CD14-positive monocyte (primary cell): ENCODE measurements around the gene PPT2. TPM values are rescaled to one million over a fixed set of nuclear protein-coding genes. Genes with fewer than 3 reads are reported as not detected.

Source experiments
- DNase-seq, 3 donors: peaks; one replicate each; pipeline ENCODE4 v3.0.0-alpha.2; 2011 to 2022
- H2AFZ ChIP-seq: 2 replicates; pipeline ENCODE4 v1.6.0; 2012; ENCODE audit warnings: mild to moderate bottlenecking, low read depth, low read length, inconsistent platforms; ENCODE audit not compliant: insufficient read depth, poor library complexity, severe bottlenecking
- H3K27ac ChIP-seq, 2 donors: 1 replicate in 1 of 2; 2 replicates in 1 of 2; pipeline ENCODE4 v1.5.1; 2012 to 2013; ENCODE audit warnings: low read length in 2 of 2, control low read depth in 1 of 2, inconsistent platforms in 1 of 2, low read depth in 1 of 2, mild to moderate bottlenecking in 1 of 2
- H3K27me3 ChIP-seq, 2 donors: one replicate each; pipeline versions ENCODE4 v1.6.0 to v1.6.1; 2011 to 2013; ENCODE audit warnings: low read length in 2 of 2; ENCODE audit not compliant: control insufficient read depth in 2 of 2, insufficient read depth in 2 of 2
- H3K36me3 ChIP-seq, 2 donors: replicated peaks in 1 of 2; 1 replicate in 1 of 2; 2 replicates in 1 of 2; pipeline versions ENCODE4 v1.5.1 to v1.6.1; 2012 to 2013; ENCODE audit warnings: low read length in 2 of 2, control low read depth in 1 of 2, inconsistent platforms in 1 of 2, mild to moderate bottlenecking in 1 of 2; ENCODE audit not compliant: insufficient read depth in 2 of 2, control insufficient read depth in 1 of 2
- H3K4me1 ChIP-seq, 2 donors: 1 replicate in 1 of 2; 2 replicates in 1 of 2; pipeline versions ENCODE4 v1.5.1 to v1.6.1; 2012 to 2013; ENCODE audit warnings: low read length in 2 of 2, control low read depth in 1 of 2, inconsistent platforms in 1 of 2, mild to moderate bottlenecking in 1 of 2, moderate library complexity in 1 of 2; ENCODE audit not compliant: insufficient read depth in 2 of 2, control insufficient read depth in 1 of 2
- H3K4me2 ChIP-seq: replicated peaks from 2 replicates; pipeline ENCODE3; 2012; ENCODE audit warnings: low read length, moderate library complexity, mild to moderate bottlenecking; ENCODE audit not compliant: poor library complexity, severe bottlenecking; ENCODE audit errors: extremely low read depth
- H3K4me3 ChIP-seq, 3 experiments: fragments of 200-600 bp in 1 of 3; sonication (generic) in 1 of 3; replicated peaks in 1 of 3; 1 replicate in 2 of 3; 2 replicates in 1 of 3; pipeline ENCODE4 v1.5.1; 2011 to 2013; ENCODE audit warnings: low read length in 3 of 3, mild to moderate bottlenecking in 3 of 3, control low read depth in 2 of 3, low read depth in 2 of 3, inconsistent platforms in 1 of 3, moderate library complexity in 1 of 3
- H3K79me2 ChIP-seq: 2 replicates; pipeline ENCODE4 v1.6.0; 2012; ENCODE audit warnings: mild to moderate bottlenecking, control low read depth, inconsistent platforms, low read length, moderate library complexity; ENCODE audit not compliant: insufficient read depth
- H3K9ac ChIP-seq: 2 replicates; pipeline ENCODE4 v1.6.0; 2017; ENCODE audit warnings: low read length, mild to moderate bottlenecking; ENCODE audit not compliant: insufficient read depth, poor library complexity, severe bottlenecking
- H3K9me3 ChIP-seq, 2 donors: replicated peaks in 1 of 2; 1 replicate in 1 of 2; 2 replicates in 1 of 2; pipeline versions ENCODE4 v1.5.1 to v1.6.1; 2012 to 2013; ENCODE audit warnings: low read length in 2 of 2, control low read depth in 1 of 2; ENCODE audit not compliant: control insufficient read depth in 1 of 2, insufficient read depth in 1 of 2
- H4K20me1 ChIP-seq: 2 replicates; pipeline ENCODE4 v1.6.0; 2012; ENCODE audit warnings: mild to moderate bottlenecking, low read length, control low read depth, moderate library complexity; ENCODE audit not compliant: insufficient read depth
- H3K27ac Mint-ChIP-seq, 7 donors: one replicate each; pipeline ENCODE4 v1.8.0; 2020; ENCODE audit warnings: mild to moderate bottlenecking in 7 of 7, mixed read lengths in 7 of 7, moderate library complexity in 6 of 7, inconsistent platforms in 2 of 7
- H3K27me3 Mint-ChIP-seq, 3 donors: one replicate each; pipeline ENCODE4 v1.8.0; 2021 to 2022; ENCODE audit warnings: low read depth in 3 of 3, mild to moderate bottlenecking in 3 of 3, mixed read lengths in 3 of 3, moderate library complexity in 3 of 3, inconsistent platforms in 1 of 3
- H3K36me3 Mint-ChIP-seq, 2 donors: one replicate each; pipeline ENCODE4 v1.8.0; 2020; ENCODE audit warnings: mixed read lengths in 2 of 2, inconsistent platforms in 1 of 2, mild to moderate bottlenecking in 1 of 2
- H3K4me1 Mint-ChIP-seq: one replicate; pipeline ENCODE4 v1.8.0; 2020; ENCODE audit warnings: mild to moderate bottlenecking, mixed read lengths
- H3K4me3 Mint-ChIP-seq, 2 donors: one replicate each; pipeline ENCODE4 v1.8.0; 2020; ENCODE audit warnings: mild to moderate bottlenecking in 2 of 2, mixed read lengths in 2 of 2, moderate library complexity in 1 of 2
- H3K9me3 Mint-ChIP-seq, 7 donors: one replicate each; pipeline ENCODE4 v1.8.0; 2020 to 2022; ENCODE audit warnings: mixed read lengths in 7 of 7, mild to moderate bottlenecking in 6 of 7, moderate library complexity in 6 of 7, inconsistent platforms in 2 of 7
- CTCF ChIP-seq: fragments of 200-600 bp; IDR thresholded peaks from one replicate; pipeline ENCODE4 v1.8.0; 2022; ENCODE audit warnings: antibody characterized with exemption, mild to moderate bottlenecking
- WGBS: methylation state at CpG from one replicate; pipeline ENCODE4 v1.1.5; 2013; ENCODE audit warnings: missing lambda C conversion rate; ENCODE audit not compliant: insufficient coverage; 5-methylcytosine and 5-hydroxymethylcytosine counted together
- intact Hi-C, 2 donors: fragments of 100-400 bp; cut with micrococcal nuclease; formaldehyde crosslinking; loops; one replicate each; pipeline versions ENCODE4 v1.15.0 to v1.15.1; 2023
- polyA plus RNA-seq, 3 donors: library from polyadenylated mRNA; depleted of rRNA in 1 of 3; unstranded in 2 of 3; stranded (reverse) in 1 of 3; fragments of 300-500 nt in 2 of 3; fragments of >200 nt in 1 of 3; fragmentation: Illumina TruSeq in 2 of 3; gene quantifications; 1 replicate in 2 of 3; 2 replicates in 1 of 3; pipeline ENCODE4 v1.2.3, GENCODE V29; 2012 to 2021

Gene PPT2
- polyA plus RNA-seq, 3 donors, result 1.4 to 4.0 (median 1.8) TPM

- Histone ChIP-seq H3K79me2 (peaks cover 60% of the 10 kb centered on the region), H3K4me1 (peaks cover 54 to 61% of the 10 kb centered on the region in 2 donors), H2AFZ (no peak overlapping the region), H3K36me3 (peaks cover 32 to 47% of the 10 kb centered on the region in 2 donors), H3K27me3 (no peaks in the 10 kb centered on the region), H3K4me3 (peak overlapping the region in 1 of 3 experiments; percentile 94), H3K9ac (no peak overlapping the region), H3K4me2 (no peak overlapping the region), H3K27ac (peak overlapping the region; percentile 8 to 90), H3K9me3 (no peaks in the 10 kb centered on the region), H4K20me1 (no peaks in the 10 kb centered on the region)
- peaks cover 34 to 42% of the 10 kb centered on the region in 2 donors for H3K36me3 Mint-ChIP-seq
- H3K4me1 Mint-ChIP-seq, result peaks cover 69% of the 10 kb centered on the region
- H3K4me3 Mint-ChIP-seq, result no peak overlapping the region
- peak overlapping the region in 6 of 7 donors; percentile 64 to 100 (median 80) for H3K27ac Mint-ChIP-seq
- intact Hi-C loops, result loop anchor here in 1 of 2 donors (2.0 to 5.0 kb wide), 2 partner anchors 15 to 58 kb away; no protein-coding TSS in a partner anchor
- H3K9me3 Mint-ChIP-seq, result no peaks in the 10 kb centered on the region
- peaks cover 0 to 4% (median 0%) of the 10 kb centered on the region in 3 donors for H3K27me3 Mint-ChIP-seq
- TF ChIP-seq CTCF, result no peak
- WGBS, result 73% methylated on average over 6 of the region's 10 CpGs
- no peak for DNase-seq
These were observed 25.9 kb downstream of the PPT2 start for GRCh38 chr6:32179766-32180405.

- peaks cover 40 to 53% of the 10 kb centered on the region in 2 donors for H3K36me3 Mint-ChIP-seq
- DNase-seq, result no peak
These were observed 27.3 kb downstream of the PPT2 start for GRCh38 chr6:32181148-32181702.

More at GRCh38 chr6:32181148-32181702, 27.3 kb downstream of the PPT2 start:
- Histone ChIP-seq H3K27me3 (no peaks in the 10 kb centered on the region), H3K79me2 (peaks cover 51% of the 10 kb centered on the region), H3K4me1 (peaks cover 49 to 58% of the 10 kb centered on the region in 2 donors), H2AFZ (no peak overlapping the region), H3K4me2 (no peak overlapping the region), H4K20me1 (no peaks in the 10 kb centered on the region), H3K27ac (peak overlapping the region in 1 of 2 donors; percentile 38), H3K9ac (no peak overlapping the region), H3K4me3 (no peak overlapping the region), H3K36me3 (peaks cover 37 to 53% of the 10 kb centered on the region in 2 donors), H3K9me3 (no peaks in the 10 kb centered on the region)
- H3K27me3 Mint-ChIP-seq, result peaks cover 0 to 4% (median 0%) of the 10 kb centered on the region in 3 donors
- no peak overlapping the region for H3K4me3 Mint-ChIP-seq
- intact Hi-C loops, result no loop called here
- 91% methylated on average over 5 of the region's 15 CpGs for WGBS
- H3K9me3 Mint-ChIP-seq, result no peaks in the 10 kb centered on the region
- H3K4me1 Mint-ChIP-seq, result peaks cover 68% of the 10 kb centered on the region
- no peak for TF ChIP-seq CTCF
- H3K27ac Mint-ChIP-seq, result peak overlapping the region in 6 of 7 donors; percentile 15 to 100 (median 29)
